Fibroblast of pulmonary artery (primary cell): ENCODE measurements around the gene POLR2E.

Experiments used
- DNase-seq: peaks from one replicate; pipeline ENCODE4 v3.0.0-alpha.2; 2010; ENCODE audit warnings: low read depth
- H3K4me3 ChIP-seq: replicated peaks from 2 replicates; pipeline ENCODE4 v1.5.1; 2011; ENCODE audit warnings: low read depth, mild to moderate bottlenecking, control low read depth, low read length, moderate library complexity
- CTCF ChIP-seq: IDR thresholded peaks from 2 replicates; pipeline ENCODE4 v1.5.1; 2011; ENCODE audit warnings: mild to moderate bottlenecking, control low read depth, low read length, inconsistent platforms; ENCODE audit errors: missing control alignments

POLR2E gene

GRCh38 chr19:1069009-1069779 is 26.0 kb downstream of the POLR2E start:
- no peak overlapping the region for H3K4me3 ChIP-seq
- DNase-seq = no peak
- no peak for TF ChIP-seq CTCF

- H3K4me3 ChIP-seq = no peak overlapping the region
- no peak for TF ChIP-seq CTCF
- DNase-seq = no peak
These were observed 26.9 kb downstream of the POLR2E start for GRCh38 chr19:1068009-1069001.

GRCh38 chr19:1067341-1067957 is 27.7 kb downstream of the POLR2E start:
- H3K4me3 ChIP-seq = no peak overlapping the region
- no peak for TF ChIP-seq CTCF
- DNase-seq = no peak

GRCh38 chr19:1066748-1067340 is 28.3 kb downstream of the POLR2E start, which contains the start of gene ARHGAP45:
Gene ARHGAP45 (plus strand): TSS chr19:1067167. CDS start chr19:1067406, 239 bp downstream.
- no peak for DNase-seq
- no peak within 1 kb of the TSS for H3K4me3 ChIP-seq
- TF ChIP-seq CTCF = no peak

- no peak overlapping the region for H3K4me3 ChIP-seq
- no peak for TF ChIP-seq CTCF
These were observed 28.9 kb downstream of the POLR2E start for GRCh38 chr19:1066251-1066747.

GRCh38 chr19:1065606-1066109 is 29.5 kb downstream of the POLR2E start:
- DNase-seq = no peak
- H3K4me3 ChIP-seq = no peak overlapping the region
- no peak for TF ChIP-seq CTCF

More at GRCh38 chr19:1066251-1066747, 28.9 kb downstream of the POLR2E start:
- DNase-seq = no peak
